Amygdala (tissue), 56 donors: ENCODE results near the gene CLINT1.

ENCODE experiments used
- DNase-seq, 56 donors: peaks; one replicate each; lab custom pipeline; 2025; lab: John Stamatoyannopoulos, UW

Gene CLINT1

DNA sequence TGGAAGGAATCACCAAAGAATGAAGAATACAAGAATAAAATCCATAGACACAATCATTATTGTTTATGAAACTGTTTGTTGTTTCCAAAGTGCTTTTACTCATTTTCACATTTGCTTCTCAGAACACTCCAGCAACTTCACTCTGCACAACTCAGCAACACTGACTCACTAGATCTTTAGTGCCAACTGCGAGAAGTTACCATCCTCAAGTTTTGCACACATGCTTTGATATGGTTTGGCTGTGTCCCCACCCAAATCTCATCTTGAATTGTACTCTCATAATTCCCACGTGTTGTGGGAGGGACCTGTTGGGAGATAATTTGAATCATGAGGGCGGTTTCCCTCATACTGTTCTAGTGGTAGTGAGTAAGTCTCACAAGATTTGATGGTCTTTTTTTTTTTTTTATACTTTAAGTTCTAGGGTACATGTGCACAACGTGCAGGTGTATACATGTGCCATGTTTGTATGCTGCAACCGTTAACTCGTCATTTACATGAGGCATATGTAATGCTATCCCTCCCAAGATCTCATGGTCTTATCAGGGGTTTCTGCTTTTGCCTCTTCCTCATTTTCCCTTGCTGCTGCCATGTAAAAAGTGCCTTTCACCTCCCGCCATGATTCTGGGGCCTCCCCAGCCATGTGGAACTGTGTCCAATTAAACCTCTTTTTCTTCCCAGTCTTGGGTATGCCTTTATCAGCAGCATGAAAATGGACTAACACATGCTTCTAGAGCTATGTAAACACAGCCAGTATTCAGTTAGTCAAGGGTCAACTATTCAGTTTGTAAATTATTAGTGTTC is 36.9 kb downstream of the CLINT1 start:
- no peak for DNase-seq

DNA sequence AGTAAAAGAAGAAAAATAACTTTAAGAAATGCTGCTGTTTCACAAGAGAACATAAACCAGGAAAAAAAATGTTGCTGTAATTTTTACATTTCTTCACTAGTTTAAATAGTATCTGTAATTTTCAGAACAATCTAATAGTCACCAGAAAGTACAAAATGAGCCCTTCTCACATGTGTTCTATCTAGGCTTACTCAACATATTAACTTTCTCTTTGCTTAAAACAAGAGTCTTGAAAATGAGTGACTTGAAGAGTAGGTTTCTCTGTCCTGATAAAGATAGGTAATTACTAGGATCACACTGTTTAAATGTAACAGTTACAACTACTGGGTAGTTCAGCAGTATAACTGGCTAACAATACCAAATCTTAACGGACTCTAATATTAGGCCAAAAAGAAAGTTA is 37.5 kb downstream of the CLINT1 start:
- DNase-seq: no peak

DNA sequence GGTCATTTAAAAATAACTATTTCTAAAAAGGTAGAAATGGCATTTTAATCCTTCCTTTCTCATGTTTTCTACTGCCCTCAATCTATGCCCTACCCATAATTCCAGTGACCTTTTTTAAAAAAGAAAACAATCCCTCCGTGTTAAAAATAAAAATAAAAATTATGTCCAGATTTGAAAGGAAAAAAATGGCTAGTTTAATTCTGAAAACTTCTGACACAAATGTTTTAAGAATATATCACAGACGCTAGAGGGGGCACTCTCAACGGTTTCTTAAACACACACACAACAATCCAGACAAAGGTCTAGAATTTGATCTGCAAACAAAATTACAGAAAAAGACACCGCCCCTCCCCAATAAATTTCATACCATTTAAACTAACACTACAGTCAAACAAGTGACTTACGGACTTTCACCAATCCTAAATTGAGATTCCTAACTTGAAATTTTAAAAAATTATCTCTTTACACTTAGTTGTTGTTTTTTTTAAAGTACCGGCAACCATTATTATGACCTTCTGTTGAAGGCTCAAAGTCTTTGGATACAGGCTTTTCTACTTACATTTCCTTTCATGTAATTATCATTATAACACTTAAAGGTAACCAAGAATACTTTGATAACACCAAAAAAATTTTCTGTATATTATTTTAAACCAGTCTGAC is 38.2 kb downstream of the CLINT1 start:
- DNase-seq: peak in 3 of 56 donors; percentile 10 to 25 (median 14)

DNA sequence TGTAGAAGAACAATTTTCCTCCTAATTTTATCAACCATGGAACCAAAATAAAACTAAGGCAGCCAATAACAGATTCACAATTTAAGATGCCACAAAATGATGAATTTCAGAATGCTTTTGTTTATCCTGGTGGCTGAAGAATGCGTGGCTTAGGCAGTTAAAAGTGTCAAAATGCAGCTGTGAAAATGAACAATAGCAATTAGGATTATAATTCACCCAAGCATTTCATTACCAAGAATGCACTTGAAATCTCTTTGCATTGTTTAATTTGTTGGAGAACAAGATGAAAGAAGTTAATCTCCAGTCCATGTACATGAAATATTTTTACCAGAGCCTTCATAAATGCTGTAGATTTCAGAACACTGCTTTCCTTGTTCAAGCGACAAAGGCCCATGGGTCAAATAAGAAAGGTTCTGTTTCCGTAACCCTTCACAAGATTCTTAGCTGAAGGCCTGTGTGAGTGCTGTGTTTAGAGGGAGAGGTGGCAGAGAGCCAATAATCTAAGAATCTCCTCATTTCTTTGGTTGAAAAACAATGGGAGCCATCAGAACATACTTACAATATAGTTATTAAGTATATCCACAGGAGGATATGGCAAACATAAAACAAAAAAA is 39.3 kb downstream of the CLINT1 start:
- DNase-seq: peak in 1 of 56 donors; percentile 5

- DNase-seq: no peak
These were observed 40.6 kb downstream of the CLINT1 start for GRCh38 chr5:157818368-157818767.

- no peak for DNase-seq
These were observed 41.0 kb downstream of the CLINT1 start for GRCh38 chr5:157817928-157818327.

- DNase-seq: no peak
These were observed 41.6 kb downstream of the CLINT1 start for GRCh38 chr5:157817387-157817702.

DNA sequence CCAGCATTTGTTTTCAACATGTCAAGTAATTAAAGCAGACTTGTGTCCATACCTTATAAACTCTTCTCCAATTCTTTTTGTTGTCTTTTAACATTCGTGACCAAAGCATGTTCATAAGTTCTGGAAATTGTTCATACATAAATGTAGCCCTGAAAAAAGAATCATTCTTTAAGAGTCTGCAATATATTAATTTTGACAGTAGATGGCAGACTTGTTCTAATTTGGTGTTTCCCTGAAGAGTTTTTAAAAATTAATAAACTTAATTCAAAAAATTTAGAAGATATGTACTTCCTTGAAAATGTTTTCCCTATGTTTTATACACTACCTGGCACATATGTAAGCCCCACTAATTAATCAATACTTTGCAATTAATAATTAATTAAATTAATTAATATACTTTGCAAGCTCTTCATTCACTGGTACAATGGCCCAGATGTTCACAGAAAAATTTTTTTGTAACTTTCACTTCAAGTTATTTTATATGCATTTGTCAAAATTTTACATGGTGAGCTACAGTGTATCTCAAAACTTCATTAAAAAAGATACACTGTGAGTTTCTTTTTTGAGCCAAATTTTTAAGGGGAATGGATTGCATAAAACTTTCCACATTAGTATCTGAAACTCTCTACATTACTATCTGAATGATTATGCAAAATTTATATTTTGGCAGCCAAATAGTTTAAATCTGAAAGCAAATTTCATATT is 42.1 kb downstream of the CLINT1 start:
- DNase-seq: no peak

- no peak for DNase-seq
These were observed 46.9 kb downstream of the CLINT1 start for GRCh38 chr5:157812086-157812485.

DNA sequence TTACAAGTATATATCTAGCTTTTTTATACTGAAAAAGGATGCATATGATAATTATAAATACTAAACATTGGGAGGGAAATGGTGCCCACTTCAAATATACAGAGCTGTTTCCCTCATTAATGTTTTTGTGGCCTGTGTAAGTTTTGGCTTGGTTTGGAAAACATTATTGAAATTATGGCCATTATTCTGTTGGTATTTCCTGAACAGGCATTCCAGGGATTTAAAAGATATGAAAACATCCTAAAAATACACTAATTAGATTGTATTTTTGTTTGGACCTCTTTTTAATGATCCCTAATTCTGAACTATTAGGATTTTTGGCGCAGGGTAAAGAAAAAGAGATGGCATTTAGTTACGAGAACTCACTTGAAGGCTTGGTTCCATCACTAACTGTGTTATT is 50.9 kb downstream of the CLINT1 start:
- DNase-seq: no peak

GRCh38 chr5:157802736-157803135 is 56.2 kb downstream of the CLINT1 start:
- no peak for DNase-seq

DNA sequence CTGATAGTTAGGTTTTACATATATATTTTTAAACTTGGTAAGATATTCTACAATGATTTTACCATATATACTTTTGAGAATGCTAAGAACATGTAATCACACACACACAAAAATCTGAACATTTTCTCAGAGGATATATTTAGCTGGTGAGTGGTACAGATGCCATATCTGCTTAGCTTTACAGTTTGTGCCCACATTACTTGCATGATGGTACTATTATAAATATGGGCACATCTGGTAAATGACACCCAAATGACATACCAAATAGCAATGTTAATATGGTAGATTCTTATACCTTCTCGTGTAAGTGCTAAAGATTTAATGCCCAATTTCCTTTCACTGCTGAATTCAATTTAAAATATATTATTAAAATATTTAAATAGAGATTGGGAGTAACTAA is 58.8 kb downstream of the CLINT1 start:
- no peak for DNase-seq

GRCh38 chr5:157799578-157799977 is 59.4 kb downstream of the CLINT1 start:
- no peak for DNase-seq

DNA sequence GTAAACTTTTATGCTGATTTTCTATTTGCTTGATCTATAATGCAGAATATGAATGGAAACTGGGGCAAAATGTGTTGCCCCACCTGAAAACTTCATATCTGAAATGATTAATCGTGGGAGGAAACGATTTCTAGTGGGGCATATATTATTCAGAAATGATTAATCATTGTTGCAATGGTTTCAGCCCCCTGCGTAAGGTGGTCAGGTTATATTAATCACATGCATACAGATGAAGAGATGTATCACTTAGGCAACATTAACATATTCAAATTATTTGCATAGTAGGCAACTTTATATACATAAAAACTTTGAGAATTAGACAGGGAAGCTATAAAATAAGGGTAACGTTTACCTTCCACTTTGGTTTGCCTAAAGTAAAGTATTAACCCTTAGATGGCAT is 65.6 kb downstream of the CLINT1 start:
- DNase-seq: no peak

DNA sequence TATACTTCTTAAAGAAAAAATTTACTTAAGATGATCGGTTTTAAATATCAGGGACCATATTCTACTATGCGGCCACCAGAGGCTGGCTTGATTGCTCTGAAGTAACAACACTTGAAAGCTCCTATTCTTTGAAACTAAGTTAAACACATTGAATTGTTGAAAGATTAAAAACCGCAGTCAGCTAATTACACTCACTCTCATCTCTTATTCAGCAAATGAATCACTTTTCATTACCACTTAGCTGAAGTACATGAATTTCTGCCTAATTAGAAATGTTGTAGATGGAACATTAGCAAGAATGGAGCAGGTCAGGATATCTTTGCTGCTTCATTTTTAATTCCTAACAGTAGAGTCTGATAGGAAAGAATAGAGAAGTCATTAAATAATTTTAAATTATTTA is 73.1 kb downstream of the CLINT1 start:
- DNase-seq: no peak

- no peak for DNase-seq
These were observed 79.7 kb downstream of the CLINT1 start for GRCh38 chr5:157779221-157779620.

DNA sequence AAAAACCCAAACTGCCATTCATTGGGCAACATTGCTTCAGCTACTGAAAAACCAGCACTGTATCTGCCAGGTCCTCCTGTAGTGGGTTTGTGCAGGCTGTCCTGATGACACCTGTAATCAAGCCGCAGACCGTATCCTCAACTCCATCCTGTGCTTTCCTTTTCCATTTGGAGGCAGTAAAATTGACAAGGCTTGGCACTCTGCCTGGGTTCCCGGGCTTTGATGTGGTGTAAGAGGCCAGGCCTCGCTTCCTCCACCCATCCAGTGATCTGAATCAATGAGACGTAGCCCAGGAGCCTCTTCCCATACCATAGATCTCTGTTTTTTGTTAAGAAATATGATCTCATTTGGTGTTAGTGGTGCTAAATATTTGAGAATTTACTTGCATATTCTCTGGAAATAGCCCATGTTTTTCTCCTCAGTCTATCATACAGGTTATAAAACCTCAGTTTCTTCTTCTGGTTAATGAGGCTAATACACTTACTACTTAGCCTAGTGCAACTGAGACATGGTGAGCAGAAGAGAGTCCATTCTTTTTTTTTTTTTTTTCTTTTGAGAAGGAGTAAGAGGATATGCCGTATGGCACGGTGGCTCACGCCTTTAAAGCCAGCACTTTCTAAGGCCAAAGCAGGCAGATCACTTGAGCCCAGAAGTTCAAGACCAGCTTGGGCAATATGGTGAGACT is 80.7 kb downstream of the CLINT1 start:
- no peak for DNase-seq

GRCh38 chr5:157772127-157772526 is 86.8 kb downstream of the CLINT1 start:
- DNase-seq: no peak

DNA sequence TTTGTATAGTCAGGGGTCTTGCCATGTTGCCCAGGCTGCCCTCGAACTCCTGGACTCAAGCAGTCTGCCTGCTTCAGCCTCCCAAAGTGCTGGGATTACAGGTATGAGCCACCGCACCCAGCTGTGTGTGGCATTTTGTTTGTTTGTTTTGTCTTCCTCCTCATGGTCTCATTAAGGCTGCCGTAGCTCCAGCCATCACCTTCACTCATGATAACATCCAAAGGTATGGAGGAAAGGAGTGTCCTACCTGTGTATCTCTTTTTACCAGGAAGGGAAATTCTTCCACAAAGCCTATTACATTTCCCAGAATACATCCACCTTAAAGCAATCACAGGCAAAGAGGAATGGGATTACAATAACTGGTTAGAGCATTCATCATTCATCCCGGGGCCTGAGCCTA is 88.3 kb downstream of the CLINT1 start:
- no peak for DNase-seq

DNA sequence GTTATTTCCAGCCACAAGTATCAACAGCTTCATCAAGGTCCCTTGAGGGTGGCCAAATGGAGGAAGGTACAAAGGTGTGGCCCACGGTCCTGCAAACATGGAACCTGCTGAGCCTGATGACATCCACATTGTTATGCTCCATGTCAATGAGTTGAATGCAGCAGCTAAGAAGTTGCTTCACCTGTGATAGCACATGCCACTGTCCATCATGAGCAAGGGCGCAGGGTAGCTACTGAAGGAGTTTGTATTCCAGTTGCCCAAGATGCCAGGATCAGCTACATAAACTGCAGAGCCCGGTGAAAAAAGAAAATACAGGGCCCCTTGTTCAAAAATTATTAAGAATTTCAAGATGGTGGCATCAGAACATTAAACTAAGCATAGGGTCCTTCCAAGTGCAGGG is 91.3 kb downstream of the CLINT1 start:
- DNase-seq: no peak

GRCh38 chr5:157766902-157767301 is 92.0 kb downstream of the CLINT1 start:
- DNase-seq: no peak
